Heart left ventricle (tissue), 13 donors: ENCODE data around the gene ALMS1.

Source experiments
- POLR2A ChIP-seq, 2 donors: fragments of 450-650 bp; IDR thresholded peaks; one replicate each; pipeline ENCODE4 v1.6.1; 2017; ENCODE audit warnings: antibody characterized with exemption in 2 of 2, mild to moderate bottlenecking in 2 of 2, moderate library complexity in 2 of 2
- TF ChIP-seq, protein P1 (sequence below), 12 donors: fragments of 200-600 bp; sonication (generic) in 4 of 12; IDR thresholded peaks; one replicate each; pipeline versions ENCODE4 v1.5.0 to v1.8.0; 2018 to 2022; ENCODE audit warnings: antibody characterized with exemption in 12 of 12, mild to moderate bottlenecking in 5 of 12
- donor health status: ischemic (EF 13 %, LVEDD 7.1; RV severe dilation, severe dysfunction).
- donor health status: DM: no; HTN: yes; CAD: no.
- donor health status: DM: no; HTN: no; CAD: no.
- donor health status: ischemic (EF 25% LVEDD 6.9; RV normal size, moderate dysfunction).
- donor health status: ischemic (EF 25% LVEDD 5.7; RV mildly dilated, moderate dysfunction).
- donor health status: ischemic (EF 35%, LVEDD 5.7; RV mildly dilated, moderate dysfunction).
- donor health status: nonischemic (EF 11% LVEDD 7.7; RV severe dilation, severe dysfunction).
- donor health status: DM: yes; HTN: yes; CAD: no.
- donor health status: PGD.
- donor health status: ischemic (EF 29% LVEDD 5.4; RV normal size, mild dysfunction).
- donor health status: nonischemic (EF 23%, LVEDD 6.1; RV moderate dilation, normal function).

DNA sequence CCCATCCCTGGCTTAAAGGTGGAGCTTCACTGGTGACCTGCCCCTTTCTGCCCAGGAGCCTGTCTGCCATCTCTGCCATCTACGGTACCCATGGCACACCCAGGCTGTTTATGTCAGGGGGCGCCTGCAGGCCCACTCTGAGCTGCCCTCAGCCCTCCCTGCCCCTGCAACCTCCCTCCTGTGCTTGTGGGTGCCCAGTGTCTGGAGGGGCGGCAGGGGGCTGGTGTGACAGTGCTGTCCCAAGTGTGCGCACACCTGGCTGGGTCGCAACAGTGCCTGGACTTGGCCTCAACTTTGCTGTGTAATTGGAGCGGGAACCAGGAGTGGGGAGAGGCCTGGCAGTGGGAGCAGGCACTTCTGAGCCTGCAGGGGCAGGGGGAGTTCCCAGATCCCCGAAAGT, 102.4 kb downstream of the ALMS1 start:
- TF ChIP-seq, protein P1, sequence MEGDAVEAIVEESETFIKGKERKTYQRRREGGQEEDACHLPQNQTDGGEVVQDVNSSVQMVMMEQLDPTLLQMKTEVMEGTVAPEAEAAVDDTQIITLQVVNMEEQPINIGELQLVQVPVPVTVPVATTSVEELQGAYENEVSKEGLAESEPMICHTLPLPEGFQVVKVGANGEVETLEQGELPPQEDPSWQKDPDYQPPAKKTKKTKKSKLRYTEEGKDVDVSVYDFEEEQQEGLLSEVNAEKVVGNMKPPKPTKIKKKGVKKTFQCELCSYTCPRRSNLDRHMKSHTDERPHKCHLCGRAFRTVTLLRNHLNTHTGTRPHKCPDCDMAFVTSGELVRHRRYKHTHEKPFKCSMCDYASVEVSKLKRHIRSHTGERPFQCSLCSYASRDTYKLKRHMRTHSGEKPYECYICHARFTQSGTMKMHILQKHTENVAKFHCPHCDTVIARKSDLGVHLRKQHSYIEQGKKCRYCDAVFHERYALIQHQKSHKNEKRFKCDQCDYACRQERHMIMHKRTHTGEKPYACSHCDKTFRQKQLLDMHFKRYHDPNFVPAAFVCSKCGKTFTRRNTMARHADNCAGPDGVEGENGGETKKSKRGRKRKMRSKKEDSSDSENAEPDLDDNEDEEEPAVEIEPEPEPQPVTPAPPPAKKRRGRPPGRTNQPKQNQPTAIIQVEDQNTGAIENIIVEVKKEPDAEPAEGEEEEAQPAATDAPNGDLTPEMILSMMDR (IDR thresholded peaks at IDR 0.05): no peak
- TF ChIP-seq POLR2A (IDR thresholded peaks at IDR 0.05): no peak
